ENCODE measurements around the gene TNFRSF1A. TPM values are rescaled to one million over a fixed set of nuclear protein-coding genes. Genes with fewer than 3 reads are reported as not detected.

The TNFRSF1A gene
- total RNA-seq, 1 experiment from 2014 or later = 91.5 TPM

GRCh38 chr12:6382371-6382770, 40.5 kb upstream of the TNFRSF1A start:
- intact Hi-C loops (cut with micrococcal nuclease; ENCODE audit: unreplicated experiment) = no loop called here
- H3K4me1 ChIP-seq (ENCODE audit: insufficient read depth, low read length, poor library complexity, severe bottlenecking) = peaks cover 7% of the 10 kb centered on the region
- ChIA-PET CTCF (no interaction called here), POLR2A (ENCODE audit: low non-redundant PET) (interaction anchor here (0.6 kb wide), 1 partner anchor 152 kb away, joined by 3 read pairs; no protein-coding TSS in a partner anchor)
- H3K4me3 ChIP-seq (ENCODE audit: low read depth, low read length, poor library complexity, severe bottlenecking) = no peak overlapping the region
- H3K9me3 ChIP-seq (ENCODE audit: low read depth, low read length, poor library complexity, severe bottlenecking) = no peaks in the 10 kb centered on the region
- no peaks in the 10 kb centered on the region for H3K27me3 ChIP-seq (replicated peaks; ENCODE audit: insufficient read depth, low read depth, low read length, poor library complexity)
- DNase-seq (ENCODE audit: low spot score) = no peak
- TF ChIP-seq CTCF (conservative IDR thresholded peaks at IDR 0.05; ENCODE audit: low read depth, low read length) (no peak), EZH2 (IDR thresholded peaks at IDR 0.05; ENCODE audit: borderline replicate concordance, low read depth, low read length, poor library complexity, severe bottlenecking) (no peak)
- H3K36me3 ChIP-seq (ENCODE audit: insufficient read depth, low read length, poor library complexity, severe bottlenecking) = no peaks in the 10 kb centered on the region
- H3K27ac ChIP-seq (ENCODE audit: low read depth, low read length, poor library complexity, severe bottlenecking) = no peak overlapping the region
- BruUV-seq (replicated peaks) = no TSS peak

GRCh38 chr12:6380141-6381121, 38.6 kb upstream of the TNFRSF1A start:
- Histone ChIP-seq H3K9me3 (ENCODE audit: low read depth, low read length, poor library complexity, severe bottlenecking) (no peaks in the 10 kb centered on the region), H3K4me3 (ENCODE audit: low read depth, low read length, poor library complexity, severe bottlenecking) (no peak overlapping the region), H3K27me3 (replicated peaks; ENCODE audit: insufficient read depth, low read depth, low read length, poor library complexity) (no peaks in the 10 kb centered on the region), H3K4me1 (ENCODE audit: insufficient read depth, low read length, poor library complexity, severe bottlenecking) (peaks cover 7% of the 10 kb centered on the region), H3K36me3 (ENCODE audit: insufficient read depth, low read length, poor library complexity, severe bottlenecking) (no peaks in the 10 kb centered on the region), H3K27ac (ENCODE audit: low read depth, low read length, poor library complexity, severe bottlenecking) (no peak overlapping the region)
- TF ChIP-seq CTCF (conservative IDR thresholded peaks at IDR 0.05; ENCODE audit: low read depth, low read length) = no peak
- no peak for TF ChIP-seq EZH2 (IDR thresholded peaks at IDR 0.05; ENCODE audit: borderline replicate concordance, low read depth, low read length, poor library complexity, severe bottlenecking)
- DNase-seq (ENCODE audit: low spot score) = no peak
- ChIA-PET POLR2A (ENCODE audit: low non-redundant PET) (no interaction called here), CTCF (no interaction called here)
- intact Hi-C loops (cut with micrococcal nuclease; ENCODE audit: unreplicated experiment) = no loop called here
- no TSS peak for BruUV-seq (replicated peaks)

GRCh38 chr12:6378709-6379472, 37.0 kb upstream of the TNFRSF1A start:
- Histone ChIP-seq H3K27ac (ENCODE audit: low read depth, low read length, poor library complexity, severe bottlenecking) (no peak overlapping the region), H3K4me1 (ENCODE audit: insufficient read depth, low read length, poor library complexity, severe bottlenecking) (peaks cover 7% of the 10 kb centered on the region), H3K36me3 (ENCODE audit: insufficient read depth, low read length, poor library complexity, severe bottlenecking) (no peaks in the 10 kb centered on the region), H3K27me3 (replicated peaks; ENCODE audit: insufficient read depth, low read depth, low read length, poor library complexity) (no peaks in the 10 kb centered on the region), H3K9me3 (ENCODE audit: low read depth, low read length, poor library complexity, severe bottlenecking) (no peaks in the 10 kb centered on the region), H3K4me3 (ENCODE audit: low read depth, low read length, poor library complexity, severe bottlenecking) (no peak overlapping the region)
- BruUV-seq (replicated peaks) = no TSS peak
- ChIA-PET CTCF (no interaction called here), POLR2A (ENCODE audit: low non-redundant PET) (no interaction called here)
- TF ChIP-seq EZH2 (IDR thresholded peaks at IDR 0.05; ENCODE audit: borderline replicate concordance, low read depth, low read length, poor library complexity, severe bottlenecking) (no peak), CTCF (conservative IDR thresholded peaks at IDR 0.05; ENCODE audit: low read depth, low read length) (no peak)
- intact Hi-C loops (cut with micrococcal nuclease; ENCODE audit: unreplicated experiment) = no loop called here
- no peak for DNase-seq (ENCODE audit: low spot score)
